HUES6 (cell line): ENCODE data around the gene PDZD2.

ENCODE experiments used
- H3K27ac ChIP-seq: 2 replicates; pipeline ENCODE4 v1.7.0; 2013; ENCODE audit warnings: low read depth, mild to moderate bottlenecking, low read length, inconsistent platforms
- H3K27me3 ChIP-seq: 2 replicates; pipeline ENCODE4 v1.6.1; 2013; ENCODE audit warnings: low read length; ENCODE audit not compliant: control insufficient read depth, insufficient read depth
- H3K36me3 ChIP-seq: 2 replicates; pipeline ENCODE4 v1.6.1; 2013; ENCODE audit warnings: low read length; ENCODE audit not compliant: control insufficient read depth, insufficient read depth
- H3K4me1 ChIP-seq: 2 replicates; pipeline ENCODE4 v1.6.1; 2013; ENCODE audit warnings: low read length; ENCODE audit not compliant: control insufficient read depth, insufficient read depth
- H3K4me3 ChIP-seq: 2 replicates; pipeline ENCODE4 v1.5.1; 2013; ENCODE audit warnings: low read depth, low read length
- H3K9ac ChIP-seq: one replicate; pipeline ENCODE4 v1.6.1; 2013; ENCODE audit warnings: mild to moderate bottlenecking, low read length
- H3K9me3 ChIP-seq: 2 replicates; pipeline ENCODE4 v1.6.1; 2013; ENCODE audit warnings: low read depth, low read length; ENCODE audit not compliant: control insufficient read depth, insufficient read depth

Gene PDZD2

GRCh38 chr5:31823472-31823871, 184.5 kb downstream of the PDZD2 start:
- no peaks in the 10 kb centered on the region for H3K27me3 ChIP-seq
- H3K36me3 ChIP-seq, result no peaks in the 10 kb centered on the region
- peaks cover 5% of the 10 kb centered on the region; the same call in 1 of the 2 replicates for H3K4me1 ChIP-seq
- H3K9ac ChIP-seq, result no peak overlapping the region
- no peak overlapping the region for H3K27ac ChIP-seq
- H3K9me3 ChIP-seq, result peaks cover 6% of the 10 kb centered on the region
- no peak overlapping the region for H3K4me3 ChIP-seq

GRCh38 chr5:31824869-31825517, 186.1 kb downstream of the PDZD2 start:
- Histone ChIP-seq H3K36me3 (no peaks in the 10 kb centered on the region), H3K9me3 (peaks cover 15% of the 10 kb centered on the region), H3K4me3 (no peak overlapping the region), H3K4me1 (peaks cover 5% of the 10 kb centered on the region; the same call in 1 of the 2 replicates), H3K27me3 (no peaks in the 10 kb centered on the region), H3K9ac (no peak overlapping the region), H3K27ac (no peak overlapping the region)

- Histone ChIP-seq H3K27me3 (no peaks in the 10 kb centered on the region), H3K27ac (no peak overlapping the region), H3K4me1 (peaks cover 5% of the 10 kb centered on the region; the same call in 1 of the 2 replicates), H3K9me3 (peaks cover 15% of the 10 kb centered on the region), H3K36me3 (no peaks in the 10 kb centered on the region), H3K4me3 (no peak overlapping the region), H3K9ac (no peak overlapping the region)
These were observed 186.7 kb downstream of the PDZD2 start for GRCh38 chr5:31825518-31826068.

GRCh38 chr5:31827867-31828266, 188.9 kb downstream of the PDZD2 start:
- Histone ChIP-seq H3K9ac (no peak overlapping the region), H3K4me3 (no peak overlapping the region), H3K4me1 (peaks cover 5% of the 10 kb centered on the region; the same call in 1 of the 2 replicates), H3K27ac (no peak overlapping the region), H3K36me3 (no peaks in the 10 kb centered on the region), H3K9me3 (peaks cover 15% of the 10 kb centered on the region), H3K27me3 (no peaks in the 10 kb centered on the region)

GRCh38 chr5:31832966-31833365, 194.0 kb downstream of the PDZD2 start:
- H3K4me3 ChIP-seq, result no peak overlapping the region
- H3K27me3 ChIP-seq, result no peaks in the 10 kb centered on the region
- H3K4me1 ChIP-seq, result no peaks in the 10 kb centered on the region
- H3K36me3 ChIP-seq, result no peaks in the 10 kb centered on the region
- H3K9me3 ChIP-seq, result peaks cover 12% of the 10 kb centered on the region
- H3K9ac ChIP-seq, result no peak overlapping the region
- no peak overlapping the region for H3K27ac ChIP-seq

- Histone ChIP-seq H3K4me3 (no peak overlapping the region), H3K27me3 (no peaks in the 10 kb centered on the region), H3K9me3 (peaks cover 6% of the 10 kb centered on the region), H3K4me1 (no peaks in the 10 kb centered on the region), H3K27ac (no peak overlapping the region), H3K9ac (no peak overlapping the region), H3K36me3 (no peaks in the 10 kb centered on the region)
These were observed 194.8 kb downstream of the PDZD2 start for GRCh38 chr5:31833710-31834109.

- Histone ChIP-seq H3K4me1 (no peaks in the 10 kb centered on the region), H3K27ac (no peak overlapping the region), H3K4me3 (no peak overlapping the region), H3K9me3 (no peaks in the 10 kb centered on the region), H3K27me3 (no peaks in the 10 kb centered on the region), H3K36me3 (no peaks in the 10 kb centered on the region), H3K9ac (no peak overlapping the region)
These were observed 205.9 kb downstream of the PDZD2 start for GRCh38 chr5:31844622-31845345.

- H3K4me1 ChIP-seq, result no peaks in the 10 kb centered on the region
- no peaks in the 10 kb centered on the region for H3K36me3 ChIP-seq
- H3K4me3 ChIP-seq, result no peak overlapping the region
- no peak overlapping the region for H3K27ac ChIP-seq
- H3K27me3 ChIP-seq, result no peaks in the 10 kb centered on the region
- H3K9ac ChIP-seq, result no peak overlapping the region
- no peaks in the 10 kb centered on the region for H3K9me3 ChIP-seq
These were observed 206.4 kb downstream of the PDZD2 start for GRCh38 chr5:31845361-31845760.

GRCh38 chr5:31846934-31847333, 208.0 kb downstream of the PDZD2 start:
- H3K27me3 ChIP-seq, result no peaks in the 10 kb centered on the region
- no peak overlapping the region for H3K27ac ChIP-seq
- no peak overlapping the region for H3K9ac ChIP-seq
- no peaks in the 10 kb centered on the region for H3K36me3 ChIP-seq
- H3K4me1 ChIP-seq, result no peaks in the 10 kb centered on the region
- H3K9me3 ChIP-seq, result no peaks in the 10 kb centered on the region
- H3K4me3 ChIP-seq, result no peak overlapping the region

GRCh38 chr5:31847354-31847753, 208.4 kb downstream of the PDZD2 start:
- no peaks in the 10 kb centered on the region for H3K27me3 ChIP-seq
- H3K36me3 ChIP-seq, result no peaks in the 10 kb centered on the region
- no peak overlapping the region for H3K9ac ChIP-seq
- no peaks in the 10 kb centered on the region for H3K9me3 ChIP-seq
- no peak overlapping the region for H3K27ac ChIP-seq
- H3K4me3 ChIP-seq, result no peak overlapping the region
- H3K4me1 ChIP-seq, result no peaks in the 10 kb centered on the region

- H3K9ac ChIP-seq, result no peak overlapping the region
- no peak overlapping the region for H3K27ac ChIP-seq
- no peak overlapping the region for H3K4me3 ChIP-seq
- peaks cover 2% of the 10 kb centered on the region; the same call in 1 of the 2 replicates for H3K27me3 ChIP-seq
- no peaks in the 10 kb centered on the region for H3K9me3 ChIP-seq
- H3K4me1 ChIP-seq, result peaks cover 19% of the 10 kb centered on the region
- no peaks in the 10 kb centered on the region for H3K36me3 ChIP-seq
These were observed 212.2 kb downstream of the PDZD2 start for GRCh38 chr5:31850981-31851689.
